Upper lobe of left lung (tissue), 4 donors: ENCODE results near the gene PINK1.

ENCODE experiments used
- CTCF ChIP-seq, 6 experiments: fragments of 450-650 bp in 4 of 6; fragments of 200-600 bp in 2 of 6; sonication (generic) in 2 of 6; IDR thresholded peaks; one replicate each; pipeline ENCODE4 v1.5.1; 2016 to 2019; ENCODE audit warnings: antibody characterized with exemption in 6 of 6
- EP300 ChIP-seq, 4 donors: sonication (generic); formaldehyde crosslinking; IDR thresholded peaks; one replicate each; pipeline ENCODE4 v1.5.1; 2017; ENCODE audit warnings: antibody characterized with exemption in 4 of 4, control low read depth in 2 of 4
- POLR2A ChIP-seq, 4 donors: fragments of 450-650 bp; IDR thresholded peaks; one replicate each; pipeline ENCODE4 v1.5.1; 2016 to 2017; ENCODE audit warnings: antibody characterized with exemption in 4 of 4, mild to moderate bottlenecking in 2 of 4
- POLR2AphosphoS5 ChIP-seq, 2 donors: sonication (generic); formaldehyde crosslinking; IDR thresholded peaks; one replicate each; pipeline ENCODE4 v1.5.1; 2017; ENCODE audit warnings: antibody characterized with exemption in 2 of 2

- TF ChIP-seq POLR2AphosphoS5 (IDR thresholded peaks at IDR 0.05) (no peak), CTCF (IDR thresholded peaks at IDR 0.05) (no peak), POLR2A (IDR thresholded peaks at IDR 0.05) (no peak), EP300 (IDR thresholded peaks at IDR 0.05) (no peak)
Measured at GRCh38 chr1:20601129-20601825, 32.0 kb upstream of the PINK1 start.
